Measurements from ENCODE around the gene PCK1. TPM values are rescaled to one million over a fixed set of nuclear protein-coding genes. Genes with fewer than 3 reads are reported as not detected.

Gene PCK1
- total and polyA plus RNA-seq, 2 experiments from 2014 or later, result not detected

GRCh38 chr20:57593134-57593886, 32.4 kb downstream of the PCK1 start:
- Histone ChIP-seq H3K4me3 (no peak overlapping the region), H3K9me2 (ENCODE audit: insufficient read depth) (no peaks in the 10 kb centered on the region), H4K20me1 (replicated peaks; ENCODE audit: insufficient read depth) (no peaks in the 10 kb centered on the region), H3K27ac (ENCODE audit: low read depth) (no peak overlapping the region), H3K4me1 (ENCODE audit: insufficient read depth) (no peaks in the 10 kb centered on the region; the same call in 1 of the 2 replicates), H2AFZ (no peak overlapping the region), H3K79me2 (replicated peaks; ENCODE audit: insufficient read depth) (no peaks in the 10 kb centered on the region), H3K4me2 (no peak overlapping the region), H3F3A (replicated peaks; ENCODE audit: low read depth) (0 out of 2 replicates have a peak, but pooled peaks cover 3% of the 10 kb centered on the region), H3K36me3 (ENCODE audit: insufficient read depth) (no peaks in the 10 kb centered on the region), H3K27me3 (ENCODE audit: insufficient read depth) (no peaks in the 10 kb centered on the region)
- peaks cover 15% of the 10 kb centered on the region for H3K27me3 Mint-ChIP-seq (ENCODE audit: insufficient read depth, low read depth, poor library complexity)
- TF ChIP-seq NANOG (IDR thresholded peaks at IDR 0.05; ENCODE audit: borderline replicate concordance) (no peak), STAT1 (IDR thresholded peaks at IDR 0.05; ENCODE audit: unreplicated experiment) (no peak), ZNF331 (CRISPR knock-in tag; IDR thresholded peaks at IDR 0.05; ENCODE audit: low read depth) (no peak), CREB1 (CRISPR knock-in tag; IDR thresholded peaks at IDR 0.05; ENCODE audit: low read depth) (no peak), POLR2AphosphoS5 (IDR thresholded peaks at IDR 0.05; ENCODE audit: low read depth) (no peak), JUNB (IDR thresholded peaks at IDR 0.05; ENCODE audit: unreplicated experiment) (no peak), EZH2phosphoT487 (IDR thresholded peaks at IDR 0.05; ENCODE audit: unreplicated experiment) (no peak), EZH2 (IDR thresholded peaks at IDR 0.05; ENCODE audit: low read depth, unreplicated experiment) (no peak), ETS1 (IDR thresholded peaks at IDR 0.05) (no peak), ZNF114 (CRISPR knock-in tag; IDR thresholded peaks at IDR 0.05) (no peak), CTCF (conservative IDR thresholded peaks at IDR 0.05; ENCODE audit: low read depth in 2 of 2) (no peak)
- TF ChIP-seq, protein P1, sequence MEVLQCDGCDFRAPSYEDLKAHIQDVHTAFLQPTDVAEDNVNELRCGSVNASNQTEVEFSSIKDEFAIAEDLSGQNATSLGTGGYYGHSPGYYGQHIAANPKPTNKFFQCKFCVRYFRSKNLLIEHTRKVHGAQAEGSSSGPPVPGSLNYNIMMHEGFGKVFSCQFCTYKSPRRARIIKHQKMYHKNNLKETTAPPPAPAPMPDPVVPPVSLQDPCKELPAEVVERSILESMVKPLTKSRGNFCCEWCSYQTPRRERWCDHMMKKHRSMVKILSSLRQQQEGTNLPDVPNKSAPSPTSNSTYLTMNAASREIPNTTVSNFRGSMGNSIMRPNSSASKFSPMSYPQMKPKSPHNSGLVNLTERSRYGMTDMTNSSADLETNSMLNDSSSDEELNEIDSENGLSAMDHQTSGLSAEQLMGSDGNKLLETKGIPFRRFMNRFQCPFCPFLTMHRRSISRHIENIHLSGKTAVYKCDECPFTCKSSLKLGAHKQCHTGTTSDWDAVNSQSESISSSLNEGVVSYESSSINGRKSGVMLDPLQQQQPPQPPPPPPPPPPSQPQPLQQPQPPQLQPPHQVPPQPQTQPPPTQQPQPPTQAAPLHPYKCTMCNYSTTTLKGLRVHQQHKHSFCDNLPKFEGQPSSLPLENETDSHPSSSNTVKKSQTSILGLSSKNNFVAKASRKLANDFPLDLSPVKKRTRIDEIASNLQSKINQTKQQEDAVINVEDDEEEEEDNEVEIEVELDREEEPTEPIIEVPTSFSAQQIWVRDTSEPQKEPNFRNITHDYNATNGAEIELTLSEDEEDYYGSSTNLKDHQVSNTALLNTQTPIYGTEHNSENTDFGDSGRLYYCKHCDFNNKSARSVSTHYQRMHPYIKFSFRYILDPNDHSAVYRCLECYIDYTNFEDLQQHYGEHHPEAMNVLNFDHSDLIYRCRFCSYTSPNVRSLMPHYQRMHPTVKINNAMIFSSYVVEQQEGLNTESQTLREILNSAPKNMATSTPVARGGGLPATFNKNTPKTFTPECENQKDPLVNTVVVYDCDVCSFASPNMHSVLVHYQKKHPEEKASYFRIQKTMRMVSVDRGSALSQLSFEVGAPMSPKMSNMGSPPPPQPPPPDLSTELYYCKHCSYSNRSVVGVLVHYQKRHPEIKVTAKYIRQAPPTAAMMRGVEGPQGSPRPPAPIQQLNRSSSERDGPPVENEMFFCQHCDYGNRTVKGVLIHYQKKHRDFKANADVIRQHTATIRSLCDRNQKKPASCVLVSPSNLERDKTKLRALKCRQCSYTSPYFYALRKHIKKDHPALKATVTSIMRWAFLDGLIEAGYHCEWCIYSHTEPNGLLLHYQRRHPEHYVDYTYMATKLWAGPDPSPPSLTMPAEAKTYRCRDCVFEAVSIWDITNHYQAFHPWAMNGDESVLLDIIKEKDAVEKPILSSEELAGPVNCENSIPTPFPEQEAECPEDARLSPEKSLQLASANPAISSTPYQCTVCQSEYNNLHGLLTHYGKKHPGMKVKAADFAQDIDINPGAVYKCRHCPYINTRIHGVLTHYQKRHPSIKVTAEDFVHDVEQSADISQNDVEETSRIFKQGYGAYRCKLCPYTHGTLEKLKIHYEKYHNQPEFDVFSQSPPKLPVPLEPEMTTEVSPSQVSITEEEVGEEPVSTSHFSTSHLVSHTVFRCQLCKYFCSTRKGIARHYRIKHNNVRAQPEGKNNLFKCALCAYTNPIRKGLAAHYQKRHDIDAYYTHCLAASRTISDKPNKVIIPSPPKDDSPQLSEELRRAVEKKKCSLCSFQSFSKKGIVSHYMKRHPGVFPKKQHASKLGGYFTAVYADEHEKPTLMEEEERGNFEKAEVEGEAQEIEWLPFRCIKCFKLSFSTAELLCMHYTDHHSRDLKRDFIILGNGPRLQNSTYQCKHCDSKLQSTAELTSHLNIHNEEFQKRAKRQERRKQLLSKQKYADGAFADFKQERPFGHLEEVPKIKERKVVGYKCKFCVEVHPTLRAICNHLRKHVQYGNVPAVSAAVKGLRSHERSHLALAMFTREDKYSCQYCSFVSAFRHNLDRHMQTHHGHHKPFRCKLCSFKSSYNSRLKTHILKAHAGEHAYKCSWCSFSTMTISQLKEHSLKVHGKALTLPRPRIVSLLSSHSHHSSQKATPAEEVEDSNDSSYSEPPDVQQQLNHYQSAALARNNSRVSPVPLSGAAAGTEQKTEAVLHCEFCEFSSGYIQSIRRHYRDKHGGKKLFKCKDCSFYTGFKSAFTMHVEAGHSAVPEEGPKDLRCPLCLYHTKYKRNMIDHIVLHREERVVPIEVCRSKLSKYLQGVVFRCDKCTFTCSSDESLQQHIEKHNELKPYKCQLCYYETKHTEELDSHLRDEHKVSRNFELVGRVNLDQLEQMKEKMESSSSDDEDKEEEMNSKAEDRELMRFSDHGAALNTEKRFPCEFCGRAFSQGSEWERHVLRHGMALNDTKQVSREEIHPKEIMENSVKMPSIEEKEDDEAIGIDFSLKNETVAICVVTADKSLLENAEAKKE (CRISPR knock-in tag; IDR thresholded peaks at IDR 0.05), result no peak
- TF ChIP-seq, protein P2, sequence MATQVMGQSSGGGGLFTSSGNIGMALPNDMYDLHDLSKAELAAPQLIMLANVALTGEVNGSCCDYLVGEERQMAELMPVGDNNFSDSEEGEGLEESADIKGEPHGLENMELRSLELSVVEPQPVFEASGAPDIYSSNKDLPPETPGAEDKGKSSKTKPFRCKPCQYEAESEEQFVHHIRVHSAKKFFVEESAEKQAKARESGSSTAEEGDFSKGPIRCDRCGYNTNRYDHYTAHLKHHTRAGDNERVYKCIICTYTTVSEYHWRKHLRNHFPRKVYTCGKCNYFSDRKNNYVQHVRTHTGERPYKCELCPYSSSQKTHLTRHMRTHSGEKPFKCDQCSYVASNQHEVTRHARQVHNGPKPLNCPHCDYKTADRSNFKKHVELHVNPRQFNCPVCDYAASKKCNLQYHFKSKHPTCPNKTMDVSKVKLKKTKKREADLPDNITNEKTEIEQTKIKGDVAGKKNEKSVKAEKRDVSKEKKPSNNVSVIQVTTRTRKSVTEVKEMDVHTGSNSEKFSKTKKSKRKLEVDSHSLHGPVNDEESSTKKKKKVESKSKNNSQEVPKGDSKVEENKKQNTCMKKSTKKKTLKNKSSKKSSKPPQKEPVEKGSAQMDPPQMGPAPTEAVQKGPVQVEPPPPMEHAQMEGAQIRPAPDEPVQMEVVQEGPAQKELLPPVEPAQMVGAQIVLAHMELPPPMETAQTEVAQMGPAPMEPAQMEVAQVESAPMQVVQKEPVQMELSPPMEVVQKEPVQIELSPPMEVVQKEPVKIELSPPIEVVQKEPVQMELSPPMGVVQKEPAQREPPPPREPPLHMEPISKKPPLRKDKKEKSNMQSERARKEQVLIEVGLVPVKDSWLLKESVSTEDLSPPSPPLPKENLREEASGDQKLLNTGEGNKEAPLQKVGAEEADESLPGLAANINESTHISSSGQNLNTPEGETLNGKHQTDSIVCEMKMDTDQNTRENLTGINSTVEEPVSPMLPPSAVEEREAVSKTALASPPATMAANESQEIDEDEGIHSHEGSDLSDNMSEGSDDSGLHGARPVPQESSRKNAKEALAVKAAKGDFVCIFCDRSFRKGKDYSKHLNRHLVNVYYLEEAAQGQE (IDR thresholded peaks at IDR 0.05; ENCODE audit: unreplicated experiment), result no peak
- DNase-seq (ENCODE audit: low spot score) (peak; percentile 23), ATAC-seq (peak; percentile 8; the same call in 1 of the 3 replicates)
- no peak overlapping the region for H3K4me3 Mint-ChIP-seq
- H3K27ac Mint-ChIP-seq, result no peak overlapping the region
- no peaks in the 10 kb centered on the region for H3K36me3 Mint-ChIP-seq (ENCODE audit: low read depth)
- no peaks in the 10 kb centered on the region; the same call in 2 of the 3 replicates for H3K9me3 Mint-ChIP-seq
- peaks cover 10% of the 10 kb centered on the region for H3K4me1 Mint-ChIP-seq
